Peyer's patch (tissue), 4 donors: ENCODE measurements around the gene P2RX5.

Experiments
- POLR2A ChIP-seq, 2 donors: fragments of 450-650 bp; IDR thresholded peaks; one replicate each; pipeline ENCODE4 v1.5.1; 2017; ENCODE audit warnings: antibody characterized with exemption in 2 of 2, mild to moderate bottlenecking in 2 of 2, moderate library complexity in 2 of 2
- TF ChIP-seq, protein P1 (sequence below), 6 experiments: fragments of 450-650 bp in 4 of 6; fragments of 200-600 bp in 2 of 6; sonication (generic) in 1 of 6; IDR thresholded peaks; one replicate each; pipeline ENCODE4 v1.5.1; 2017 to 2019; ENCODE audit warnings: antibody characterized with exemption in 6 of 6, mild to moderate bottlenecking in 3 of 6, moderate library complexity in 1 of 6

GRCh38 chr17:3669085-3669347 is 26.9 kb downstream of the P2RX5 start:
- TF ChIP-seq, protein P1, sequence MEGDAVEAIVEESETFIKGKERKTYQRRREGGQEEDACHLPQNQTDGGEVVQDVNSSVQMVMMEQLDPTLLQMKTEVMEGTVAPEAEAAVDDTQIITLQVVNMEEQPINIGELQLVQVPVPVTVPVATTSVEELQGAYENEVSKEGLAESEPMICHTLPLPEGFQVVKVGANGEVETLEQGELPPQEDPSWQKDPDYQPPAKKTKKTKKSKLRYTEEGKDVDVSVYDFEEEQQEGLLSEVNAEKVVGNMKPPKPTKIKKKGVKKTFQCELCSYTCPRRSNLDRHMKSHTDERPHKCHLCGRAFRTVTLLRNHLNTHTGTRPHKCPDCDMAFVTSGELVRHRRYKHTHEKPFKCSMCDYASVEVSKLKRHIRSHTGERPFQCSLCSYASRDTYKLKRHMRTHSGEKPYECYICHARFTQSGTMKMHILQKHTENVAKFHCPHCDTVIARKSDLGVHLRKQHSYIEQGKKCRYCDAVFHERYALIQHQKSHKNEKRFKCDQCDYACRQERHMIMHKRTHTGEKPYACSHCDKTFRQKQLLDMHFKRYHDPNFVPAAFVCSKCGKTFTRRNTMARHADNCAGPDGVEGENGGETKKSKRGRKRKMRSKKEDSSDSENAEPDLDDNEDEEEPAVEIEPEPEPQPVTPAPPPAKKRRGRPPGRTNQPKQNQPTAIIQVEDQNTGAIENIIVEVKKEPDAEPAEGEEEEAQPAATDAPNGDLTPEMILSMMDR (IDR thresholded peaks at IDR 0.05), result no peak
- no peak for TF ChIP-seq POLR2A (IDR thresholded peaks at IDR 0.05)
